T47D (cell line): ENCODE data around the gene PDE10A.
"Not testable (repeated sequence)": the region's sequence is repeated elsewhere in the genome, so short reads cannot be mapped to it uniquely, and the experiment has no call there.

Experiments
- DNase-seq, 2 experiments: peaks; one replicate each; pipeline versions ENCODE4 v3.0.0 to v3.0.0-alpha.2; 2011 to 2012; ENCODE audit warnings: low read depth in 1 of 2, low spot score in 1 of 2
- JUND ChIP-seq: IDR thresholded peaks from 2 replicates; pipeline ENCODE4 v1.6.1; 2012; ENCODE audit warnings: low read depth
- in situ Hi-C: cut with HindIII; loops from 2 replicates; pipeline ENCODE4 v1.10.0; 2016; ENCODE audit warnings: low sequenced_read_pairs, low pct_unique_long_range_greater_than_20kb

The PDE10A gene

DNA sequence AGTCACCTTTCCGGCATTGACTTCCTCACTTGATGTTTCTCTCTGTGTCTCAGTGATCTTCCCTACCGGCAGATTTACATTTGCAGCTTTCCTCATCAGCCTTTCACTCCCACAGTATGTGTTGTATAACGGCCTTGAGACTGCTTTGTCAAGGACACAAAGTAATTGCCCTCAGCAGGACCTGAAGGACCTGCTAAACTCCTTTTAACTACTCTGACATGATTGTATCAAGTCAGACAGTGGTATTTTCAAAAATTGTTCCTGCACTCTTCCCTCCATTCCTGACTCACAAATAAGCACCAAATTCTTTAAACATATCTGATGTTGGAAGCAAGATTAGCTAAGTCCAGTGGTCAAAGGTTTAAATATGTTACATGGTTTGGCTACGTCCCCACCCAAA lies 62.4 kb downstream of the PDE10A start:
- in situ Hi-C loops, result no loop called here
- no peak for TF ChIP-seq JUND
- DNase-seq, result peak in 1 of 2 experiments; percentile 12

DNA sequence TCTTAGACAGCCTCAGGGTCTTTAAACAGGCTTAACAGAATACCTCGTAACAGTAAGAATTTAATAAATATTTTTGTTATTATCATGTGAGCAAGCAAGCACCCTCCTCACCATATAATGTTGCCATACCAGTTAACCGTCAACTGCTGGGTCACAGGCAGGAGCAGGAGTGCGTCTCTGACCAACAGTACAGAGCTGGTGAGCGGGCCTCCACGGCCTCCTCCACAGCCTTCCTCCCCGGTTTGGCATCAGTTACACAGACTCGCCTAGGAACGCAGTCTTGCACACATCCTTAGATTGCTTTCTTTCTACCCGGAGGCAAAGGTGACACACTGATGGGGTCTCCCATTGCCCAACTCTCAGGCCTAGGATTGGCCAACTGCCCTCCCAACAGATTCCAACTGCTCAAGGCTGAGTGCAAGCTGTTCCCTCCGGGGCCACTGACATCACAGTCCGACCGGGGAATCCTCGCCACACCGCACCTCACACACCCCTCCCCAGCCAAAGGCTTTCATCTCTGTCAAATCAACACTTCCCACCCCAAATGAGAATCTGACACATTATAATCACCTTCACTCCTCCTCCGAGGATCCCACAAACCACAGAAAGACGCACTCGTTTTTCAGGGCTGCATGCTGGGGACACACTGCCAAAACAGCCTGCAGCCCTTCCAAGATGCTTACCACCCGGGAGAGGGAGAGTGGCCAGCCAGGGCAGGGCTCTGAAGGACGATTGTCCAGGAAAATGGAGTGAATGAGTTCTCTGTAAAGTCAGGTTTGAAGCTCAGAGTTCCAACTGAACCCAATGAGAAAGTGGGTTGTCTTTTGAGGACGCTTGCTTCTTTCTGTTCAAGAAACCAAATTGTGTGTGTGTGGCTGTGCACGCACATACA lies 63.2 kb downstream of the PDE10A start:
- no peak for TF ChIP-seq JUND
- in situ Hi-C loops, result no loop called here
- no peak for DNase-seq

DNA sequence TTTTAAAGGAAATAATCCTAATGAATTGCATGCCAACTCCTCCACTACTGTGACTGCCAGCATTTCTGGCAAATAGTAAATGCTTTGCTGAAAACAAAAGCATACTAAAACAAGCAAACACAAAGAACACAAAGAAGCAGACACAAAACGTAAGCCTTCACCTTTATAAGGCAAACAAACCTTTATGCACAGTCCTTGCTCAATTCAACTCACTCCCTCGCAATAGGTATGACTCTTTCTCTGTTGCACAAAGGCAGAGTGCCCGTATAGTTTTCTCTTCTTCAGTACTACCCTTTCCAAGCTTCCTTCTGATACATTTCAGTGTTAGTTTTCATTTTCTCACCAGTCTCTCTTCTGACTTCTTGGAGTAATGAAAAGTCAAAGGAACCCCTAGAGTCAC lies 63.9 kb downstream of the PDE10A start:
- no peak for TF ChIP-seq JUND
- peak in 1 of 2 experiments; percentile 10 for DNase-seq
- in situ Hi-C loops, result no loop called here

DNA sequence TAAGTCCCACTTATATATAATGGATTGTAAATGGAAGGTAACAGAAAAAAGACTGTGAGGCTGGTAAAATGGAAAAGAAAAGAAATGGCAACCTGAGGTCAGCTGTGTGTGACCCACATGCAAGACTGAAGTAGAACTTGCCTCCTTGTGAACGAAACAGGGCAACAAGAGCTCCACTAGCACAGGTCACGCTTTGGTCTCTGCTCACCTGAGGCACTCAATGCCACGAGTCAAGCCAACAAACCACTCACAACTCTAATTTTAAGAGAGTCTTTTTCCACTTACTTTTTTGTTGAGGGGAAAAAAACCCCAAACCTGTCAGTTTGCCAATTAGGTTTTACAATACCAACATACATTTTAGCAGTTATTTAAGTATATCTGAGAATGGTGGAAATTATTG lies 65.2 kb downstream of the PDE10A start:
- DNase-seq, result no peak
- TF ChIP-seq JUND, result no peak
- in situ Hi-C loops, result no loop called here

DNA sequence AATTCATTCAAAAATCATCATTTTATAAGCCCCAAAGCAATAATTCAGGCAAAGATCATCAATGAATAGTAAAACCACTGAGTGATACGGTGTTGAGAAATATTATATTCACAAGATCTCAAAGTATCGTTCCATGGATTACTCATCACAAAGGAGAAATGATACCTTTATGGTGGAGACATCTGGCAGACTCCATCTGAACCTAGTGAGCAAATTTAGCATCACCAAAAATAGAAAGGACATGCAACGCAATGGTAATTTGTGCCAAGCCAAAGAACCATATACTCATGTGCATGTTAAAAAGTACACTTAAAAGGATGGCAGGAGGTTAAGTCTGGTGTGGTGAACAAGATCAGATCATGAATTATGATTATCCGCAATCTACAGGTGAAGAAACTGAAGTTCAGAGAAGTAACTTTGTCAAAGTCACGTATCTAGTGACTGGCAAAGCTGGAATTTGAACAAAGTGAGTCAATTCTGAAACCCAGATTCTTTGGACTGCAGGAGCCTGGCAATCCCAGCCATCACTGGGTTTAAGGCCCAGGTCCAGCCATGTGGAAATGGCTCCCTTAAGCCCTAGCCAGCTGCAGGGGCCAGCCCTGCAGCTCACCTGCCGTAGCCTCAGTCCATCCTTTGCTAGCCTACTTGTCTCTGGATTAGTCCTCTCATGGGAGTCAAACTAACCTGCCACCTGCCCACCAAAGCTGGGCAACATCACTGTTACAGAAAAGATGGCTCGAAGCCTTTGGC lies 68.3 kb downstream of the PDE10A start:
- DNase-seq, result no peak
- no peak for TF ChIP-seq JUND
- in situ Hi-C loops, result no loop called here

DNA sequence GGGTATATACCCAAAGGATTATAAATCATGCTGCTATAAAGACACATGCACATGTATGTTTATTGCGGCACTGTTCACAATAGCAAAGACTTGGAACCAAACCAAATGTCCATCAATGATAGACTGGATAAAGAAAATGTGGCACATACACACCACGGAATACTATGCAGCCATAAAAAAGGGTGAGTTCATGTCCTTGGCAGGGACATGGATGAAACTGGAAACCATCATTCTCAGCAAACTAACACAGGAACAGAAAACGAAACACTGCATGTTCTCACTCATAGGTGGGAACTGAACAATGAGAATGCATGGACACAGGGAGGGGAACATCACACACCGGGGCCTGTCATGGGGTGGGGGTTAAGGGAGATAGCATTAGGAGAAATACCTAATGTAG lies 70.1 kb downstream of the PDE10A start:
- DNase-seq, in situ Hi-C loops: not testable (repeated sequence)

DNA sequence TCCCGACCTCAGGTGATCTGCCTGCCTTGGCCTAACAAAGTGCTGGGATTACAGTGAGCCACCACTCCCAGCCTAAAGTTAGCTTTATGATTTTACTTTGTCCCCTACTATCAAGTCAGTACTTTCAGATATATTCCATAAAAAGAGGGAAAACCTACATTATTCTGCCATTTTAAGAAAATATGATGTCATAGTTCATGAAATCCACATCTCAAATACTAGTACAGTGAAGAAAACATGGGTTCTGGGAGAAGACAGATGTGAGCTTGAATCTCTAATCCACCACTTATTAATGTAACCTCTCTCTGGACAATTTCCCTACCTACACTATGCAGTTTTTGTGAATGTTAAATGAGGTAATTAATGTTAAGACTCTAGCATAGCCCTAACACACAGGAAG lies 74.5 kb downstream of the PDE10A start:
- TF ChIP-seq JUND, result no peak
- in situ Hi-C loops, result no loop called here

DNA sequence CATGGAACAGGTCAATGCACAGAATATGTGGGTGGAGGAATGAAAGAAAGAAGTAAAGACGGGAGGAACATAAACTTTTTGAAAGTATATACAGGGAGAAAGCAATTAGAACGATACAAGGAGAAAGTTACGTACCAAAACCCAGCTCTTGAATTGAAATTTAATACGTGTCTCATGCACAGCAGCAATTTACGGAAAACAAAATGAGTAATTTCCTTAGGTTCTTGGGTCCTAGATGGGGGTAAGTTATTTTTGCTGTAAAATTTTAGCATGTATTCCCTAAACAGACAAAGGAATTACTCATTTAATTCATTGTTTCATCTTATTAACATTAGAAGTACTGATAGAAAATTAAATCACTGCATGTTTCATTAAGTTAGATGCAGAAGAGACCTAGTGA lies 75.8 kb downstream of the PDE10A start:
- DNase-seq, result no peak
- in situ Hi-C loops, result no loop called here
- TF ChIP-seq JUND, result no peak

More for the DNA sequence above, 74.5 kb downstream of the PDE10A start:
- DNase-seq, result no peak

DNA sequence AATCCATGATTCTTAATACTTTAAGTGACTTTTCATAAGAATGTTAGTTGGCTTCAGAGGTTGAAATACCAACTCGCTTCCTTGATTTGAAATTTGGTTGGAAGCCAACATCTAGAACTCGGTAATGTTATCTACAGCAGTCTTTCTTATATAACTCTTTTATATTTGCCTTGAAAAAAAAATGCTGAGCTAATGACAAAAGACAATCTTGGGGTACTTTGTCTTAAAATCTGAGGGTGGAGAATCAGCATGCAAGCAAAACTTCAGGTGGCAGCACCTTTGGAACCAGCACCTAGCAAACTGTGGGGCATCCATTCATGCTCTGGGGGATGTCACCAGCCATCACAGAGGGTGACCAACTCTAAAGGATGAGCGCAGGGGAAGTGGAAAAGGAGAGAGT lies 76.3 kb downstream of the PDE10A start:
- no peak for TF ChIP-seq JUND
- no peak for DNase-seq
- in situ Hi-C loops, result no loop called here

DNA sequence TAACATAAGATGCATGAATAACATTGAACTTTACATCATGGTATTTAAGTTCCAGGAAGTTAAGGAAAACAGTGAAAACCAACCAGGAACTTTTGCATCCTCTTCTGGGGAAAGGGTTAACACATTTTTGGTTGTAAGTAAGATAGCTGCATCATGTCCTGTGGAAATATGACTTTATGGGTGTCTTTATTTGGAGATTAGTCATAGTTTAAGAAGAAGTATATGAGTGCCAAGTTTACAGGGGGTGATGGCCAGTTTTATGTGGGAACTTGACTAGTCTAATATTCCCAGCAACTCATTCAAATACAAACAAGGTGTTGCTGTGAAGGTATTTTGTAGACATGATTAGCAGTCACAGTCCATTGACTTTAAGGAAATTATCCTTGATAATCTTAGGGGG lies 78.0 kb downstream of the PDE10A start:
- in situ Hi-C loops, result no loop called here
- no peak for TF ChIP-seq JUND
- DNase-seq, result no peak

DNA sequence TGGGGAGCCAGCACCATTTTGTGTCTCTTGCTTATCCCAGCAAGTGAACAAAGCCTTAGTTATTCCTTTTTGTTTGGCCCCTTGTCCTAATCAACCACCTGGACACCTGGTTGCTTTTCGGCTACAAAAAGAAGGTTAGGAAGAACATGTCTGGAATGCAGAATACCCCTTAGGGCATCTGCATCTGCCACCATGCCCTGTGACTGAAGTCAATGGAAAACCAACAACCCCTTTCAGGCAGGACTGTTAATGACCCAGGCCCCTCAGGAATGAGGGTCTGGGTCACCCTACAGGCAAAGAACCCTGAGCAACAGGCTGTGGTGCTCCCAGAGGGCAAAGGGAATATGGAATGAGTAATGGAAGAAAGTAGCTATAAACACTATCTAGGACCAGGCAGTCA lies 78.5 kb downstream of the PDE10A start:
- DNase-seq, result no peak
- in situ Hi-C loops, result no loop called here

DNA sequence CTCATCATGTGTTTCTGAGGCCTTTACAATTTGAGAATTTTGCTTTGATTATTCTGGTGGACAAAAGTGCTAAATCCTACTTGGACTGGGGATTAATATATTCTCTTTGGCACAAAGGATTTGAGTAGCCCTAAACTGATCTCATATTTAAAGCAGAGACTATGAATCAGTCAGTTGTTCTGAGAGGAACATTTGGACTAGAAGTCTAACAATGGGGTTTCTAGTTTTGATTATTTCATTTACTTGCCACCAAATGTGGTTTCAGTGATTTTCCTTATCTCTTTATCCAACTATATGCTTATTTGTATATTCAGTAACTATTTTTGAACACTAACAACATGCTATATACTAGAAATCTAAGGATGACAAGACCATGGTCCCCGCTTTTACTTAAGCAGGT lies 81.4 kb downstream of the PDE10A start:
- no peak for DNase-seq
- in situ Hi-C loops, result no loop called here
- TF ChIP-seq JUND, result no peak

More for the DNA sequence above, 78.5 kb downstream of the PDE10A start:
- no peak for TF ChIP-seq JUND

DNA sequence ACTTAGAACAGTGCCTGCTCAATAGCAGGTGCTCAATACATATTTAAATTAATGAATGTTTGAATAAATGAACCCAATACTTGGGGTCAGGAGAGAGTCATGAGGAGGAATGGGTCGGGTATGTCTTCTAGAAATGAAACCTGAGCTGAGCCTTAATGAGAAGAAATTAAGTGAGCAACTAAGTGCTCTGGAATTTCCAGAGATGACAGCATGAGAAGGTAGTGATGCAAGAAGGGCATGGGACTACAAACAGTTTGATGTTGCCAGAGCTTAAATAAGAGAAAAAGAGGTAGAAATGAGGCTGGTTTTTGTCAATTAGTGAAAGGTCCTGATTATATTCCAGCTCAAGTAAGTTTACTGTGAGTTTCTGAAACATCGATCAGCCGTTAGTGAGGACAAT lies 82.9 kb downstream of the PDE10A start:
- TF ChIP-seq JUND, result no peak
- no peak for DNase-seq
- in situ Hi-C loops, result no loop called here

DNA sequence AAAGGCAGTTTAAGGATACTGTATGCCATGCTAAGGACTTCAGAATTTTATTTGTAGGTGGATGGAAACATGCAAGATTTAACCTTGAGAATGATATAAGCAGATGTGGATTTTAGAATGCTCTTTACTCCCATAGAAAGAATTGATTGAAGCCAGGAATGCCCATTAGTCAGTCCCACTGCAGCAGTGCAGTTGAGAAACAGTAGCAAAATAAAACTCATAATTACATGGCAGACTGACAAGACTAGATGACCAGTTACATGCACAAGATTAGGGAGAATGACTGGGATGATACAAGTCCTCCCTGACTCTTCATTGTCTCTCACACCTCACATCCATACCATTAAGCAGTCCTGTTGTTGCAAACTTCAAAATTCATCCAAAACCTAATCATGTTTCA lies 83.9 kb downstream of the PDE10A start:
- in situ Hi-C loops, result no loop called here

More for the DNA sequence above, 83.9 kb downstream of the PDE10A start:
- no peak for TF ChIP-seq JUND
- no peak for DNase-seq
